ENCODE results near the gene CTNND2.

DNA sequence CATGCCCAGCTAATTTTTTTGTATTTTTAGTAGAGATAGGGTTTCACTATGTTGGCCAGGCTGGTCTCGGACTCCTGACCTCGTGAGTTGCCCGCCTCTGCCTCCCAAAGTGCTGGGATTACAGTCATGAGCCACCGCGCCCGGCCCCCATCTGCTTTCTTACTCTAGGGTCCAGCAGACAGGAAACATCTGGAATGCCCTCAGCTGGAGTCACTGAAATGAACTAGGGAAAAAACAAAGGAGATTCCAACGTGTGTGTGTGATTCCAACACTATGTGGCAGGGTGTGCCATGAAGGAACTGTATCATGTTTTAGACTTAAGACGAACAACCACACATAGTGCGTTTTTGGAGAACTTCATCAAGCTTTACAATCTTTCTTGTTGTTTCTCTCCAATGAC, 603.1 kb downstream of the CTNND2 start:
- TF ChIP-seq ZNF776 (tag by site-specific recombination; IDR thresholded peaks at IDR 0.05; ENCODE audit: borderline replicate concordance) (no peak), HOXA7 (CRISPR knock-in tag; IDR thresholded peaks at IDR 0.05; ENCODE audit: borderline replicate concordance) (no peak), ZNF174 (tag by site-specific recombination; IDR thresholded peaks at IDR 0.05) (no peak), ZNF548 (tag by site-specific recombination; IDR thresholded peaks at IDR 0.05) (no peak), MYNN (tag by site-specific recombination; IDR thresholded peaks at IDR 0.05; ENCODE audit: borderline replicate concordance) (no peak), ZNF146 (tag by site-specific recombination; IDR thresholded peaks at IDR 0.05) (no peak), ZNF121 (tag by site-specific recombination; IDR thresholded peaks at IDR 0.05) (no peak)
- TF ChIP-seq, protein P1, sequence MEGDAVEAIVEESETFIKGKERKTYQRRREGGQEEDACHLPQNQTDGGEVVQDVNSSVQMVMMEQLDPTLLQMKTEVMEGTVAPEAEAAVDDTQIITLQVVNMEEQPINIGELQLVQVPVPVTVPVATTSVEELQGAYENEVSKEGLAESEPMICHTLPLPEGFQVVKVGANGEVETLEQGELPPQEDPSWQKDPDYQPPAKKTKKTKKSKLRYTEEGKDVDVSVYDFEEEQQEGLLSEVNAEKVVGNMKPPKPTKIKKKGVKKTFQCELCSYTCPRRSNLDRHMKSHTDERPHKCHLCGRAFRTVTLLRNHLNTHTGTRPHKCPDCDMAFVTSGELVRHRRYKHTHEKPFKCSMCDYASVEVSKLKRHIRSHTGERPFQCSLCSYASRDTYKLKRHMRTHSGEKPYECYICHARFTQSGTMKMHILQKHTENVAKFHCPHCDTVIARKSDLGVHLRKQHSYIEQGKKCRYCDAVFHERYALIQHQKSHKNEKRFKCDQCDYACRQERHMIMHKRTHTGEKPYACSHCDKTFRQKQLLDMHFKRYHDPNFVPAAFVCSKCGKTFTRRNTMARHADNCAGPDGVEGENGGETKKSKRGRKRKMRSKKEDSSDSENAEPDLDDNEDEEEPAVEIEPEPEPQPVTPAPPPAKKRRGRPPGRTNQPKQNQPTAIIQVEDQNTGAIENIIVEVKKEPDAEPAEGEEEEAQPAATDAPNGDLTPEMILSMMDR (tag by site-specific recombination; IDR thresholded peaks at IDR 0.05), result no peak
- TF ChIP-seq, protein P2, sequence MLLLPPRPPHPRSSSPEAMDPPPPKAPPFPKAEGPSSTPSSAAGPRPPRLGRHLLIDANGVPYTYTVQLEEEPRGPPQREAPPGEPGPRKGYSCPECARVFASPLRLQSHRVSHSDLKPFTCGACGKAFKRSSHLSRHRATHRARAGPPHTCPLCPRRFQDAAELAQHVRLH (tag by site-specific recombination; IDR thresholded peaks at IDR 0.05), result no peak
- TF ChIP-seq, protein P3, sequence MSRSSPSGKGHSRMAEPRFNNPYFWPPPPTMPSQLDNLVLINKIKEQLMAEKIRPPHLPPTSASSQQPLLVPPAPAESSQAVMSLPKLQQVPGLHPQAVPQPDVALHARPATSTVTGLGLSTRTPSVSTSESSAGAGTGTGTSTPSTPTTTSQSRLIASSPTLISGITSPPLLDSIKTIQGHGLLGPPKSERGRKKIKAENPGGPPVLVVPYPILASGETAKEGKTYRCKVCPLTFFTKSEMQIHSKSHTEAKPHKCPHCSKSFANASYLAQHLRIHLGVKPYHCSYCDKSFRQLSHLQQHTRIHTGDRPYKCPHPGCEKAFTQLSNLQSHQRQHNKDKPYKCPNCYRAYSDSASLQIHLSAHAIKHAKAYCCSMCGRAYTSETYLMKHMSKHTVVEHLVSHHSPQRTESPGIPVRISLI (tag by site-specific recombination; IDR thresholded peaks at IDR 0.05), result no peak
- TF ChIP-seq, protein P4, sequence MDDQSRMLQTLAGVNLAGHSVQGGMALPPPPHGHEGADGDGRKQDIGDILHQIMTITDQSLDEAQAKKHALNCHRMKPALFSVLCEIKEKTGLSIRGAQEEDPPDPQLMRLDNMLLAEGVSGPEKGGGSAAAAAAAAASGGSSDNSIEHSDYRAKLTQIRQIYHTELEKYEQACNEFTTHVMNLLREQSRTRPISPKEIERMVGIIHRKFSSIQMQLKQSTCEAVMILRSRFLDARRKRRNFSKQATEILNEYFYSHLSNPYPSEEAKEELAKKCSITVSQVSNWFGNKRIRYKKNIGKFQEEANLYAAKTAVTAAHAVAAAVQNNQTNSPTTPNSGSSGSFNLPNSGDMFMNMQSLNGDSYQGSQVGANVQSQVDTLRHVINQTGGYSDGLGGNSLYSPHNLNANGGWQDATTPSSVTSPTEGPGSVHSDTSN (CRISPR knock-in tag; IDR thresholded peaks at IDR 0.05), result no peak
